MG63 (cell line): Measurements from ENCODE around the gene POMT2. TPM values are rescaled to one million over a fixed set of nuclear protein-coding genes. Genes with fewer than 3 reads are reported as not detected.
"Not testable (repeated sequence)": the region's sequence is repeated elsewhere in the genome, so short reads cannot be mapped to it uniquely, and the experiment has no call there.

ENCODE experiments used
- DNase-seq: peaks from one replicate; pipeline ENCODE4 v3.0.0-alpha.2; 2020
- H3K27me3 ChIP-seq: fragments of 250-450 bp; sonication (Bioruptor Pico); 2 replicates; pipeline ENCODE4 v1.5.1; 2020; ENCODE audit warnings: mild to moderate bottlenecking, moderate library complexity
- H3K36me3 ChIP-seq: fragments of 250-450 bp; sonication (Bioruptor Pico); 2 replicates; pipeline ENCODE4 v1.5.1; 2020; ENCODE audit warnings: mild to moderate bottlenecking, moderate library complexity
- H3K4me3 ChIP-seq: fragments of 250-450 bp; sonication (Bioruptor Pico); 2 replicates; pipeline ENCODE4 v1.5.1; 2020; ENCODE audit warnings: mild to moderate bottlenecking, moderate library complexity
- H3K9me3 ChIP-seq: fragments of 250-450 bp; sonication (Bioruptor Pico); 2 replicates; pipeline ENCODE4 v1.5.1; 2020; ENCODE audit warnings: mild to moderate bottlenecking, moderate library complexity
- total RNA-seq: library from RNA; depleted of rRNA; stranded (reverse); fragments of >200 nt; shearing (Covaris generic); gene quantifications from 2 replicates; pipeline ENCODE4 v1.2.3, GENCODE V29; 2014; ENCODE audit warnings: low replicate concordance; rRNA removed

POMT2 gene
- 11.5 and 43.4 TPM in 2 replicates for total RNA-seq

GRCh38 chr14:77320238-77320935 is at the start of gene POMT2:
TSS of gene POMT2 (minus strand) at chr14:77320883. CDS start at chr14:77320681, 202 bp downstream.
- DNase-seq, result peak; percentile 82
- H3K4me3 ChIP-seq, result peak within 1 kb of the TSS; percentile 88
- H3K9me3 ChIP-seq, result no peaks in the 10 kb centered on the region
- no peaks in the 10 kb centered on the region for H3K27me3 ChIP-seq
- H3K36me3 ChIP-seq, result no peaks in the 10 kb centered on the region

GRCh38 chr14:77369285-77369684 is 48.6 kb upstream of the POMT2 start:
- Histone ChIP-seq H3K36me3 (no peaks in the 10 kb centered on the region), H3K9me3 (no peaks in the 10 kb centered on the region), H3K4me3 (no peak overlapping the region), H3K27me3 (no peaks in the 10 kb centered on the region)
- DNase-seq, result no peak

- H3K36me3 ChIP-seq, result no peaks in the 10 kb centered on the region
- no peaks in the 10 kb centered on the region for H3K27me3 ChIP-seq
- no peaks in the 10 kb centered on the region for H3K9me3 ChIP-seq
- no peak overlapping the region for H3K4me3 ChIP-seq
- no peak for DNase-seq
Measured at GRCh38 chr14:77364146-77364545, 43.5 kb upstream of the POMT2 start.

GRCh38 chr14:77359626-77360025 is 38.9 kb upstream of the POMT2 start:
- H3K36me3 ChIP-seq, result no peaks in the 10 kb centered on the region
- DNase-seq, result no peak
- H3K4me3 ChIP-seq, result no peak overlapping the region
- H3K9me3 ChIP-seq, result no peaks in the 10 kb centered on the region
- no peaks in the 10 kb centered on the region for H3K27me3 ChIP-seq

- H3K36me3 ChIP-seq, result no peaks in the 10 kb centered on the region
- DNase-seq, result no peak
- H3K9me3 ChIP-seq, result no peaks in the 10 kb centered on the region
- no peaks in the 10 kb centered on the region for H3K27me3 ChIP-seq
- no peak overlapping the region for H3K4me3 ChIP-seq
Measured at GRCh38 chr14:77356899-77357298, 36.2 kb upstream of the POMT2 start.

- Histone ChIP-seq H3K9me3 (no peaks in the 10 kb centered on the region), H3K27me3 (no peaks in the 10 kb centered on the region), H3K4me3 (no peak overlapping the region), H3K36me3 (no peaks in the 10 kb centered on the region)
- DNase-seq, result no peak
Measured at GRCh38 chr14:77355811-77356210, 35.1 kb upstream of the POMT2 start.

- no peaks in the 10 kb centered on the region for H3K36me3 ChIP-seq
- no peak for DNase-seq
- no peaks in the 10 kb centered on the region for H3K27me3 ChIP-seq
- no peak overlapping the region for H3K4me3 ChIP-seq
- H3K9me3 ChIP-seq, result no peaks in the 10 kb centered on the region
Measured at GRCh38 chr14:77353469-77354141, 32.9 kb upstream of the POMT2 start.

- no peaks in the 10 kb centered on the region for H3K36me3 ChIP-seq
- H3K9me3 ChIP-seq, result no peaks in the 10 kb centered on the region
- H3K27me3 ChIP-seq, result no peaks in the 10 kb centered on the region
- DNase-seq, result no peak
- no peak overlapping the region for H3K4me3 ChIP-seq
Measured at GRCh38 chr14:77347751-77348150, 27.1 kb upstream of the POMT2 start.

- DNase-seq, result no peak
- H3K36me3 ChIP-seq, result no peaks in the 10 kb centered on the region
- no peak overlapping the region for H3K4me3 ChIP-seq
- no peaks in the 10 kb centered on the region for H3K27me3 ChIP-seq
- H3K9me3 ChIP-seq, result no peaks in the 10 kb centered on the region
Measured at GRCh38 chr14:77346495-77346894, 25.8 kb upstream of the POMT2 start.

GRCh38 chr14:77344377-77344996 is 23.8 kb upstream of the POMT2 start:
- H3K36me3 ChIP-seq, result no peaks in the 10 kb centered on the region
- H3K4me3 ChIP-seq, result no peak overlapping the region
- no peaks in the 10 kb centered on the region for H3K9me3 ChIP-seq
- no peaks in the 10 kb centered on the region for H3K27me3 ChIP-seq
- DNase-seq, result no peak

GRCh38 chr14:77343662-77344061 is 23.0 kb upstream of the POMT2 start:
- H3K36me3 ChIP-seq, result no peaks in the 10 kb centered on the region
- no peak for DNase-seq
- no peak overlapping the region for H3K4me3 ChIP-seq
- no peaks in the 10 kb centered on the region for H3K9me3 ChIP-seq
- H3K27me3 ChIP-seq, result no peaks in the 10 kb centered on the region

- Histone ChIP-seq H3K36me3 (no peaks in the 10 kb centered on the region), H3K4me3 (no peak overlapping the region), H3K27me3 (no peaks in the 10 kb centered on the region), H3K9me3 (no peaks in the 10 kb centered on the region)
- no peak for DNase-seq
Measured at GRCh38 chr14:77342726-77343397, 22.2 kb upstream of the POMT2 start.

GRCh38 chr14:77340389-77340788 is 19.7 kb upstream of the POMT2 start:
- no peak for DNase-seq
- H3K27me3 ChIP-seq, result no peaks in the 10 kb centered on the region
- no peaks in the 10 kb centered on the region for H3K9me3 ChIP-seq
- no peaks in the 10 kb centered on the region for H3K36me3 ChIP-seq
- no peak overlapping the region for H3K4me3 ChIP-seq

GRCh38 chr14:77339407-77339806 is 18.7 kb upstream of the POMT2 start:
- Histone ChIP-seq H3K36me3 (no peaks in the 10 kb centered on the region), H3K4me3 (no peak overlapping the region), H3K27me3 (no peaks in the 10 kb centered on the region), H3K9me3 (no peaks in the 10 kb centered on the region)
- no peak for DNase-seq

GRCh38 chr14:77338302-77338701 is 17.6 kb upstream of the POMT2 start:
- Histone ChIP-seq H3K27me3 (no peaks in the 10 kb centered on the region), H3K9me3 (no peaks in the 10 kb centered on the region), H3K36me3 (no peaks in the 10 kb centered on the region), H3K4me3 (no peak overlapping the region)
- DNase-seq, result no peak

- Histone ChIP-seq H3K4me3 (no peak overlapping the region), H3K36me3 (no peaks in the 10 kb centered on the region), H3K9me3 (no peaks in the 10 kb centered on the region), H3K27me3 (no peaks in the 10 kb centered on the region)
- no peak for DNase-seq
Measured at GRCh38 chr14:77337880-77338279, 17.2 kb upstream of the POMT2 start.

- H3K27me3 ChIP-seq, H3K9me3 ChIP-seq, H3K4me3 ChIP-seq, DNase-seq, H3K36me3 ChIP-seq: not testable (repeated sequence)
Measured at GRCh38 chr14:77337255-77337654, 16.6 kb upstream of the POMT2 start.
